ENCODE measurements around the gene MEPE.

DNA sequence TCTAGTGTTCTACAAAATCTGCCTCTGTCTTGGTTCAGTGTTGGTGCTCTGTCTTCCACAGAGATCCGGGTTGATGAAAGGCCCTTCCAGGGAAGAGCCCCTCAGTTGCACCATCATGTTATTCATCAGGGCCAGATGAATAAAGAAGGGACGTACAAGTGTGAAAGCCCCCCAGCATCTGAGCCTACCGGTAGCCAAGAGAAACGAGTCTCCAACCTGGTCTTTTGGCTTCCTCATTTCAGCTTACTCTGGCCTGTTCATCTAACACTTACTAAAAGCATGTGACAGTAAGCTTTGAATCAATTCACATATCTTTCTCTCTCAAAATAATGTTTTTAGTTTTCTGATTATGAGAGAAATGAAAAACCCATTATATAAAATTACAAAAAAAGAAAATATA, 19.2 kb downstream of the MEPE start:
- TF ChIP-seq ZFP3 (CRISPR knock-in tag; IDR thresholded peaks at IDR 0.05) (no peak), PPARA (CRISPR knock-in tag; IDR thresholded peaks at IDR 0.05; ENCODE audit: borderline replicate concordance) (no peak), ZNF70 (CRISPR knock-in tag; IDR thresholded peaks at IDR 0.05) (no peak), RARB (CRISPR knock-in tag; IDR thresholded peaks at IDR 0.05) (no peak), OSR1 (CRISPR knock-in tag; IDR thresholded peaks at IDR 0.05) (no peak), GLIS3 (CRISPR knock-in tag; IDR thresholded peaks at IDR 0.05) (no peak), SNAI2 (CRISPR knock-in tag; IDR thresholded peaks at IDR 0.05) (no peak), CSDC2 (CRISPR knock-in tag; IDR thresholded peaks at IDR 0.05) (no peak), ZNF8 (CRISPR knock-in tag; IDR thresholded peaks at IDR 0.05) (no peak)
- TF ChIP-seq, protein P1, sequence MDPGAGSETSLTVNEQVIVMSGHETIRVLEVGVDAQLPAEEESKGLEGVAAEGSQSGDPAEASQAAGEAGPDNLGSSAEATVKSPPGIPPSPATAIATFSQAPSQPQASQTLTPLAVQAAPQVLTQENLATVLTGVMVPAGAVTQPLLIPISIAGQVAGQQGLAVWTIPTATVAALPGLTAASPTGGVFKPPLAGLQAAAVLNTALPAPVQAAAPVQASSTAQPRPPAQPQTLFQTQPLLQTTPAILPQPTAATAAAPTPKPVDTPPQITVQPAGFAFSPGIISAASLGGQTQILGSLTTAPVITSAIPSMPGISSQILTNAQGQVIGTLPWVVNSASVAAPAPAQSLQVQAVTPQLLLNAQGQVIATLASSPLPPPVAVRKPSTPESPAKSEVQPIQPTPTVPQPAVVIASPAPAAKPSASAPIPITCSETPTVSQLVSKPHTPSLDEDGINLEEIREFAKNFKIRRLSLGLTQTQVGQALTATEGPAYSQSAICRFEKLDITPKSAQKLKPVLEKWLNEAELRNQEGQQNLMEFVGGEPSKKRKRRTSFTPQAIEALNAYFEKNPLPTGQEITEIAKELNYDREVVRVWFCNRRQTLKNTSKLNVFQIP (CRISPR knock-in tag; IDR thresholded peaks at IDR 0.05; ENCODE audit: borderline replicate concordance, low read depth) = no peak
- TF ChIP-seq, protein P2, sequence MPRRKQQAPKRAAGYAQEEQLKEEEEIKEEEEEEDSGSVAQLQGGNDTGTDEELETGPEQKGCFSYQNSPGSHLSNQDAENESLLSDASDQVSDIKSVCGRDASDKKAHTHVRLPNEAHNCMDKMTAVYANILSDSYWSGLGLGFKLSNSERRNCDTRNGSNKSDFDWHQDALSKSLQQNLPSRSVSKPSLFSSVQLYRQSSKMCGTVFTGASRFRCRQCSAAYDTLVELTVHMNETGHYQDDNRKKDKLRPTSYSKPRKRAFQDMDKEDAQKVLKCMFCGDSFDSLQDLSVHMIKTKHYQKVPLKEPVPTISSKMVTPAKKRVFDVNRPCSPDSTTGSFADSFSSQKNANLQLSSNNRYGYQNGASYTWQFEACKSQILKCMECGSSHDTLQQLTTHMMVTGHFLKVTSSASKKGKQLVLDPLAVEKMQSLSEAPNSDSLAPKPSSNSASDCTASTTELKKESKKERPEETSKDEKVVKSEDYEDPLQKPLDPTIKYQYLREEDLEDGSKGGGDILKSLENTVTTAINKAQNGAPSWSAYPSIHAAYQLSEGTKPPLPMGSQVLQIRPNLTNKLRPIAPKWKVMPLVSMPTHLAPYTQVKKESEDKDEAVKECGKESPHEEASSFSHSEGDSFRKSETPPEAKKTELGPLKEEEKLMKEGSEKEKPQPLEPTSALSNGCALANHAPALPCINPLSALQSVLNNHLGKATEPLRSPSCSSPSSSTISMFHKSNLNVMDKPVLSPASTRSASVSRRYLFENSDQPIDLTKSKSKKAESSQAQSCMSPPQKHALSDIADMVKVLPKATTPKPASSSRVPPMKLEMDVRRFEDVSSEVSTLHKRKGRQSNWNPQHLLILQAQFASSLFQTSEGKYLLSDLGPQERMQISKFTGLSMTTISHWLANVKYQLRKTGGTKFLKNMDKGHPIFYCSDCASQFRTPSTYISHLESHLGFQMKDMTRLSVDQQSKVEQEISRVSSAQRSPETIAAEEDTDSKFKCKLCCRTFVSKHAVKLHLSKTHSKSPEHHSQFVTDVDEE (CRISPR knock-in tag; IDR thresholded peaks at IDR 0.05) = no peak
